ENCODE results near the gene NT5DC2.

The NT5DC2 gene

GRCh38 chr3:52506266-52506966, 27.2 kb downstream of the NT5DC2 start:
- no peak for DNase-seq

- DNase-seq = no peak
Observed at GRCh38 chr3:52504977-52505376, 28.7 kb downstream of the NT5DC2 start.

- DNase-seq = no peak
Observed at GRCh38 chr3:52503788-52504424, 29.8 kb downstream of the NT5DC2 start.

DNA sequence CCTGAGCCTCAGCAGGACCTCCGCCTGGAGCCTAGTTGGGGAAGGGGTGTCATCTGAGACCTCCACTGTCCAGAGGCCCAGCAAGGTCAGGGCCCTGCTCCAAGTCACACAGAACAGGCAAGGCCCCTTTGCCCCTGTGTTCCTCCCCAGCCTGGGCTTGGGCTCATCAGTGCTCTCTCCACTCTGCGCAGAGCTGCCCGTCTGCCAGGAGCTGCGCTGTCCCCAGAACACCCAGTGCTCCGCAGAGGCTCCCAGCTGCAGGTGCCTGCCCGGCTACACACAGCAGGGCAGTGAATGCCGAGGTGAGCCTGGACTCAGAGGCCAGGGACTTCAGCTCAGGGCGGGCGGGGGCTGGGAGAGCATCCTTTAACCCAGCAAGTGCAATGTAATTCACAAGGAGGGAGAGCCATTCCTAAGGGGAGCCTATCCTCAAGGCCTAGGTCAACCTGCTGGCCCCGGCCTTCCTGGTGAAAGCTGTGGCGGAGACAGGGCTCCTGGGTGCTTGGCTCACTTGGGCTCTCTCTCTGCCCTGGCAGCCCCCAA, 30.8 kb downstream of the NT5DC2 start:
- no peak for DNase-seq

DNA sequence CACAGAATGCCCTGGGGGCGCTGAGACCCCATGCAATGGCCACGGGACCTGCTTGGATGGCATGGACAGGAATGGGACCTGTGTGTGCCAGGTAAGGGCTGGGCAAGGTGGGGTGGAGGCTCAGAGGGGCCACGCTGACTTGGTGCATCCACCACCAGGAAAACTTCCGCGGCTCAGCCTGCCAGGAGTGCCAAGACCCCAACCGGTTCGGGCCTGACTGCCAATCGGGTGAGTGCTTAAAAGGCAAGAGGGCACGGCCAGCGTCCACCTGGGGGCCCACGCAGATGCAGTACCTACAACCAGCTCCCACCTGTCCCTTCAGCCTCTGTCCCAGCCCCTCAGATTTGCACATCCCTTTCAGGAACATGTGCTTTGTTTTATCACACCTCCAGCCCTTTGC, 31.7 kb downstream of the NT5DC2 start:
- no peak for DNase-seq

GRCh38 chr3:52501046-52501445, 32.6 kb downstream of the NT5DC2 start:
- DNase-seq = no peak

DNA sequence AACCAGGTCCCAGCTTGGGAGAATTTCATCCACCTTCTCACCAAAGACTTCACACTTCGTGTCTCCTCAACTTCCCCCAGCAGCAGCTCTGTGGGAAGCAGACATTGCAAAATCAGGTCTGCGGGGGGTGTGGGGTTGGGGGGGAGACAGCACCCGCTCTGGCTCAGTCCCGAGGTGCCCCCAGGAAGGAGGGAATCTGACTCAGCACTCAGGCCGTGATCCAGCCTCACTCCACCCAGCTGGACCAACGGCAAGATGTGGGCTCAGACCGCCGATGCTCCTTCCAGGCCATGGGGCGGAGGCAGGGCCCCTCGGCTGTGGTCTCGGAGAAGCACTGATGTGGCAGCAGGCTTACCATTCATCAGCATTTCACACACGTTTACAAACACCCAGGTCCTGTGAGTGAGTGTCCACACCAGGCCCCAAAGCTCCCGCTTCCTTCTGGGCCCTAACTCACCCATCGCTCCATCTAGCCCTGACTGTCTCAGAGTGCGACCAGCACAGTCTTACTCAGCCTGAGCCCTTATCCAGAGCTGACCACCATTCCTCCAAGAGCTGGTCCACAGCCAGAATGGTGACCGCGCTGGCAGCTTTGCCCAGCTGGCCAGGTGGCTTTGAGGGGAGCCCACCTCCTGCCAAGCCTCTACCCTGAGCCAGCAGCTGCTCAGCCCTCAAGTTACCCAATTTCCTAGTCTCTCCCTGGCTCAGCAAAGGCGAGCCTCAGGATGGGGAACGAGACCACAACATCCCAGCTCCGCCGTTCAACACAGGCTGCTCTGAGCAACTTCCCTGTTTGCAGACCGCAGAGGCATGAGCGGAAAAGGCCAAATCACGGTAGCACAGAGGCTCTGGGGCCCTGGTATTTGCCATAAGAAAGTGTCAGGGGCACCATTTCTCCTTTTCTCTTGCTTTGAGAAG, 35.3 kb downstream of the NT5DC2 start:
- peak; percentile 100 for DNase-seq

DNA sequence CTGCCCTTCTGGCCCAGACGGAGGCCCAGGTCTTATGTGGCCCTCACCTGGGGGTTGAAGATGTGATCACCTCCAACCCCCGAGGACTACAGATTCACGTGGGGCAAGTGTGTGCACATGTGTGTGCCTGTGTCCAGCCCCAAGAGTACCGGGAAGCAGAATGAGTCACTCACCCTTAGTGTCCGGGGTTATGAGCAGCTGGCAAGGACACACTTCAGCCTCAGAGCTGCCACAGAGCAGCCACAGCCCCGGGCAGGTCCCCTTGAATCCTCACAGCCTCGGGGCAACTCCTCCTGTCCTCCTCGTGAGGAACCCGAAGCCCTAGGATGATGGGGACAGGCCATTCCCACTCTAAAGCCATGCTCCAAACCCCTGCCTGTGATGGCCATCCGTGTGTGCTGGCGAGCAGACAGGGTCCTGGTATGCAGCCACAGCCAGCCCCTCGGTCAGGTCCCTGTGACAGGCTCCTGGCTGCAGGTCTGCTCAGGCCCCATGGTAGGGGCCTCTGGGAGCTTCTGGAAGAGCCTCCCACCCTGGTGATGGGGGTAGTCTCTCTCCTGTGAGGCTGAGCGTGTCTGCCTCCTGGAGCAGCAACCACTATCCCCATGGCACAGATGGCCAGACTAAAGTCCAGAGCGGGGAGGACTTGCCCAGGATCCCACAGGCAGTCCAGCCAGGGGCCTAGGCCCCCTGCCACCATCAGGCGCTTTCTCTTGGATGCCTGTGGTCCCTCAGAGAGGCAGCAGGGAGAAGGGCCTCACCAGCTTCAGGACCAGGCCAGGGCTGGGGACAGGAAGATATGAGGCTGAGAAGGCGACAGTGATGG, 37.7 kb downstream of the NT5DC2 start:
- DNase-seq = peak; percentile 71

DNA sequence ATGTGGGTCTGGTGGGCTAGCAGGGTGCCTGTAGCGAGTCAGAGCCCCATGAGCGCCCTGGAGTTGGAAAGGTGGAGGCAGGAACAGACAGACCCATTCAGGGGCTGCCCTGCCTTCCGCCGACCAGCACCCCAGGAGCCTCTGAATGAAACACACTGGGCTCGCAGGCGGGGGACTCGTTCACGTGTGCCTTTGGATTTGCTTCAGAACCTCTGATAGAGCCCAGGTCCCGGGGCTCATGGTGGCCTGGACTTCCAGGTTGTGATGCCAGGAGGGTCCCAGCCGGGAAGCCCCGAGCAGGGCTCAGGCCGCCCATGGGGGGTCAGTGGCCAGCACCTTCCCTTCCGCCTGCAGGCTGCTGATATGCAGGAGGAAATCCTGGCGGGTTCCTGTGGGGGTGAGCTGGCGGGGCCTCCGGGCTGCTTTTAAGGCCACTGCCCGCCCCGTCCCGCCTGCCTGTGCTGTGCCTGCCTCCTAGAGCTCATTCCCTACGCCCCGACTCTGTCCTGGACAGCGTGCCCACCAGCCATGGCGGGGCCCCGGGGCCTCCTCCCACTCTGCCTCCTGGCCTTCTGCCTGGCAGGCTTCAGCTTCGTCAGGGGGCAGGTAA, 38.7 kb downstream of the NT5DC2 start, which contains the start of gene STAB1:
STAB1 (plus strand) TSS at position 453 of the 610 bp plus-strand sequence; CDS start at position 529, 76 bp downstream.
- no peak for DNase-seq

DNA sequence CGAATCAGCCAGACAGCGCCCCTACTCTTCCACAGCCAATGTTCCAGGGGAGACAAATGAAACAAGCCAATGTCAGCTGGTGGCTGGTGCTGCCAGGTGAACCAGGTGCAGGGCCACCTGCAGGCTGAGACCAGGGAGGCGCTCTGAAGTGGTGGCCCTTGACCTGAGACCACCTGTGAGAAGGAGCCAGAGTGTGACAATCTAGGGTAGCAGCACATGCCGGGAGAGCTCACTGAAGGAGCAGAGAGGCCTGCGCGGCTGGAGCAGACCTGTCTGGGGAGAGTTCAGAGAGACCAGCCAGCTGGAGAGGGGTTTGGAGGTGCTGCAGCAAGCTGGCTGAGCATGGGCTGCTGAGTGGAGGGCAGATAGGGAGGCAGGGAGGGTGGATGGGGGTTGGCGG, 39.2 kb downstream of the NT5DC2 start:
- DNase-seq = no peak

DNA sequence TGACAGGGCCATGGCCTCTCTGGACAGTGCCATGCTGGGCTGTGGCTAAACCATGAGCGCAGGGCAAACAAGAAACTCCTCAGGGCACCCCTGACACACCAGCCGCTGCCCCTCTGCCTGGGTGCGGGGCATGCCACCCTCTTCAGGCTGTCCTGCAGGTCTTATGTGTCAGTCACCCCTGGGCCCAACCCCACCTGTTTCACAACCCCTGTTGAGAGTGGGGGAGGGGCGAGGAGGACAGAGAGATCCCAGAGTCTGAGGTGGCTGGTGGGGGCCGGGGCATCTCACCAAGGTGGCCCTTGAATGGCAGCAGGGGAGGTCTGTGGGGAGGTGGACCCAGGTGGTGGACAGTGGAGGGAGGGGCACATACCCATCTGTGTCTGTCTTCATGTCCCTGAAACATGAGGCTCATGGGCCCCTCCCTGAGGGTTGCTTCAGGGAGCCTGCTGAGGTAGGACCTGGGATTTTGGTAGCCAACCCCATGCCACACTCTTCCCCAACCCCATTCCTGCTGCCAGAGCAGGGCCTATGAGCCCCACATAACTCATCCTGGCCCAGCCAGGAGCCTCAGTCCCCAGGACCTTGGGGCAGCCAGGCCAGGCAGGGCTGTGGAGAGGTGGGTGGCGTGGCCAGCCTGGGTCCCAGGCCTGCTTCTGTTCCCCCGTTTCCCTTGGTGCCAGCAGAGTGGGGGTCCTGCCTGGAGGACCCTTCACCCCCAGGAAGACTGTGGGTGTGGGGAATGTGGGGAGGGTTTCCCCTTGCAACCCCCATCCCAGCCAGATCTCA, 40.2 kb downstream of the NT5DC2 start:
- no peak for DNase-seq

- DNase-seq = no peak
Observed at GRCh38 chr3:52492059-52492458, 41.6 kb downstream of the NT5DC2 start.

DNA sequence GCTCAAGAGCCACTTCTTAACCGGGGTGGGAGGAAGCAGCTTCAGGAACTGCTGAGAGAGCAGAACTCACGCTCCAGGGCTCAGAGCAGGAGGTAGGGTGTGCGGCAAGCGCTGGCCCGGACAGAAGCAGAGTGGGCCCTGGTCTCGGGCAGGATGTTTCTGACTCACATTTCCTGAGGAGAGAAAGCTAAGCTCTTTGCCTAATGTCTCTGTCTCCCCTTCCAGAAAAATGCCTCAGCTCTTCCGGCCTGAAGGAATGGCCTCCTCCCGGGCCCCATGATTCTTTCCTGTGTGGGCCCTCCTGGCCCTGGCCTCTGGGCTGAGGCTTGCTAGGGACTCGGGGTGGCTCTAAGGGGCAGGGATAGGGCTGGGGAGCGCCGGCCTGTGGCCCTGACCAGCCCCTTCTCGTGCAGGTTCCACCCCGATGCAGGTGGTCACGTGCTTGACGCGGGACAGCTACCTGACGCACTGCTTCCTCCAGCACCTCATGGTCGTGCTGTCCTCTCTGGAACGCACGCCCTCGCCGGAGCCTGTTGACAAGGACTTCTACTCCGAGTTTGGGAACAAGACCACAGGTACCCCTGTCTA, 42.6 kb downstream of the NT5DC2 start:
- no peak for DNase-seq

DNA sequence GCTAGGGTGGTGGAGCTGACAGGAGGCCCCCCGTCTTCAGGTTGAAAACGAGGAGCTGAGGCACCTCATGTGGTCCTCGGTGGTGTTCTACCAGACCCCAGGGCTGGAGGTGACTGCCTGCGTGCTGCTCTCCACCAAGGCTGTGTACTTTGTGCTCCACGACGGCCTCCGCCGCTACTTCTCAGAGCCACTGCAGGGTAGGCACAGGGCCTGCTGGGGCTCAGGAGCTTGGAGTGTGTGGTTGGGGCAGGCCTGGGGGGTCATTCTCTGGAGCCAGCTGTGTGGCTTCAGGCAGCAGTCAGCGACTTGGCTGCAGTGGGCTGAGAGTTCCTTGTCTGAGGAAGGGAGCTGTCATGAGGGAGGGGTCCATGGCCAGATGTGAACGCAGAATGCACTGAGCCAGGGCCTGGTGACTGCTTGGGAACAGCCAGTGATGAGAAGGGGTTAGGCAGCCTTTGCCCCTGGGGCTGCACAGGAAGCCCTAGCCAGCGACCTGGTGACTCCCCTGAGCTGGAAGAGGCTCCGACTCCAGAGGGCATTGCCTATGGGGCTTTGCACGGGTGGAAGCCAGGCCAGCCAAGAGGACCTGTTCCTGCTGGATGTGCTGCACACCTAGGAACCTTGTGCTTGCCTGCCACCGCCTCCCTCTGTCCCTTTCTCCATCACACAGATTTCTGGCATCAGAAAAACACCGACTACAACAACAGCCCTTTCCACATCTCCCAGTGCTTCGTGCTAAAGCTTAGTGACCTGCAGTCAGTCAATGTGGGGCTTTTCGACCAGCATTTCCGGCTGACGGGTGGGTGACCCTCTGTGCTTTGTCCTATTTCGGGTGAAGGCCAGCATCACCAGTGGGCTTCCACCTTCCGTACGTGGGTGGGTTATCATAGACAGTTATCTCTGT, 43.4 kb downstream of the NT5DC2 start:
- no peak for DNase-seq

DNA sequence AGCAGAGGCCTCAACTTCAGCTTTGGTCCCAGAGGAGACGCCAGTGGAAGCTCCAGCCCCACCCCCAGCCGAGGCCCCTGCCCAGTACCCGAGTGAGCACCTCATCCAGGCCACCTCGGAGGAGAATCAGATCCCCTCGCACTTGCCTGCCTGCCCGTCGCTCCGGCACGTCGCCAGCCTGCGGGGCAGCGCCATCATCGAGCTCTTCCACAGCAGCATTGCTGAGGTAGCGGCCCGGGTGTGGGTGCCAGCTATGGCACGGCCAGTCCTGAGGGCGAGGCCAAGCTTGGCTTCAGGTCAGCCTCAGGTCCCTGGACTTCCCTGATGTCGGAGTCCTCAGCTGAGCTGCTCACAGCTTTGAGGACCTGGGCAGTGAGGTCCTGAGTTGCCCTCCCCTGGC, 44.2 kb downstream of the NT5DC2 start:
- no peak for DNase-seq

DNA sequence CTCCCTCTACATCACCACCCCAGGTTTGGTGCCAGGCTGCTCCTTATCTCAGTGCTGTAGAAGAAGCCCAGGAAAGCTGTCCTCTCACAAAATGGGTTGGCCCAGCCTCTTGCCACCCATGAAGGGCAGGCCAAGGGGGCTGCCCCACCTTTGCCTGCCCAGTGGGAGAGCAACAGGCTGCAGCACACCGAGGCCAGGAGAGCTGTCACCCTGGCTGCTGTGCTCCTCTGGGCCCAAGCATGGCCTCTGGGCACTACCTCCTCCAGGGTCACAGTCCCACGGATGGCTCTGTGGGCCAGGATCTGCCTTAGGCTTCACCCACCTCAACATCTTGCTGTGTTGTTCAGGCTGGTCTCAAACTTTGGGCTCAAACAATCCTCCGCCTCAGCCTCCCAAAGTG, 44.9 kb downstream of the NT5DC2 start:
- no peak for DNase-seq

GRCh38 chr3:52487788-52488691, 45.6 kb downstream of the NT5DC2 start:
- no peak for DNase-seq

GRCh38 chr3:52487050-52487787, 46.4 kb downstream of the NT5DC2 start:
- no peak for DNase-seq

All from MV-4-11 (cell line).